ENCODE data around the gene LMOD1. TPM values are rescaled to one million over a fixed set of nuclear protein-coding genes. Genes with fewer than 3 reads are reported as not detected.

Gene LMOD1
- total and polyA plus RNA-seq, 2 of the 8 experiments (the other 6 are each of a cell fraction or from before 2014, with no cell fraction given) = 0.77 to 1.4 TPM

GRCh38 chr1:201930137-201930536, 16.2 kb downstream of the LMOD1 start:
- Histone ChIP-seq H2BK5ac (ENCODE audit: low read depth, low read length) (no peak overlapping the region), H2AK5ac (ENCODE audit: low read depth, low read length) (no peak overlapping the region), H4K20me1 (replicated peaks in 1 of 2; ENCODE audit: control insufficient read depth in 1 of 2, insufficient read depth in 2 of 2, low read length in 2 of 2) (no peaks in the 10 kb centered on the region), H2BK12ac (ENCODE audit: low read depth, low read length) (no peak overlapping the region), H2AFZ (ENCODE audit: low read length) (no peak overlapping the region), H3K79me1 (ENCODE audit: low read depth, low read length) (no peaks in the 10 kb centered on the region), H3K27ac (ENCODE audit: low read depth, low read length) (no peak overlapping the region), H3K9me3 (ENCODE audit: insufficient read depth in 2 of 2, low read depth in 1 of 2, low read length in 1 of 2) (no peaks in the 10 kb centered on the region), H2BK120ac (replicated peaks; ENCODE audit: low read depth, low read length) (no peak overlapping the region), H3K9ac (replicated peaks in 1 of 4; ENCODE audit: extremely low read depth in 1 of 4, low read depth in 3 of 4, low read length in 3 of 4) (no peak overlapping the region), H3K18ac (ENCODE audit: extremely low read depth, low read length) (no peak overlapping the region), H2BK20ac (ENCODE audit: low read length) (no peak overlapping the region), H3K56ac (replicated peaks; ENCODE audit: insufficient read length, low read depth, low read length) (no peak overlapping the region), H3K23me2 (ENCODE audit: low read depth, low read length) (no peaks in the 10 kb centered on the region), H3K79me2 (ENCODE audit: control insufficient read depth in 1 of 2, insufficient read depth in 2 of 2, low read length in 2 of 2) (no peaks in the 10 kb centered on the region), H3K14ac (ENCODE audit: insufficient read length) (no peak overlapping the region), H3K4me2 (ENCODE audit: insufficient read depth in 1 of 2, low read depth in 2 of 2, low read length in 2 of 2) (no peak overlapping the region), H3K27me3 (replicated peaks in 1 of 4; ENCODE audit: control insufficient read depth in 3 of 4, extremely low read depth in 1 of 4, insufficient read depth in 3 of 4, low read length in 3 of 4) (no peaks in the 10 kb centered on the region), H3K23ac (ENCODE audit: insufficient read length) (no peak overlapping the region), H3K36me3 (ENCODE audit: control insufficient read depth in 2 of 4, insufficient read depth in 4 of 4, low read length in 3 of 4) (no peaks in the 10 kb centered on the region), H3K4ac (replicated peaks; ENCODE audit: insufficient read length, low read depth, low read length) (no peak overlapping the region), H3K4me1 (replicated peaks in 1 of 4; ENCODE audit: control insufficient read depth in 3 of 4, insufficient read depth in 4 of 4, low read length in 3 of 4) (no peaks in the 10 kb centered on the region), H2BK15ac (ENCODE audit: low read length) (no peak overlapping the region), H4K91ac (replicated peaks; ENCODE audit: insufficient read length, low read length) (no peak overlapping the region), H4K5ac (ENCODE audit: insufficient read length, low read depth, low read length) (no peak overlapping the region), H4K8ac (ENCODE audit: extremely low read depth, insufficient read depth, low read length) (no peak overlapping the region), H3K4me3 (ENCODE audit: extremely low read depth in 1 of 4, insufficient read depth in 2 of 4, low read depth in 3 of 4, low read length in 4 of 4) (no peak overlapping the region)
- FAIRE-seq = no peak
- ChIA-PET POLR2A (ENCODE audit: partially characterized antibody) (interaction anchor here (0.6 kb wide), 1 partner anchor 18 kb away, joined by 4 read pairs; no protein-coding TSS in a partner anchor), CTCF (ENCODE audit: partially characterized antibody) (interaction anchor here (1.9 to 3.1 kb wide), 2 partner anchors 10 to 34 kb away, joined by 5 to 19 read pairs; no protein-coding TSS in a partner anchor)
- no peak for TF ChIP-seq FOSL1 (IDR thresholded peaks at IDR 0.05; ENCODE audit: insufficient read depth, low read depth, low read length)
- TF ChIP-seq SIX5 (IDR thresholded peaks at IDR 0.05; ENCODE audit: low read depth, low read length) = no peak
- no peak for TF ChIP-seq BACH1 (IDR thresholded peaks at IDR 0.05; ENCODE audit: low read length)
- TF ChIP-seq GABPA (IDR thresholded peaks at IDR 0.05; ENCODE audit: borderline replicate concordance, insufficient read depth, low read length) = no peak
- TF ChIP-seq SAP30 (IDR thresholded peaks at IDR 0.05; ENCODE audit: insufficient read depth, insufficient replicate concordance, low read length) = no peak
- no peak for TF ChIP-seq EGR1 (IDR thresholded peaks at IDR 0.05; ENCODE audit: borderline replicate concordance, low read depth, low read length)
- TF ChIP-seq SP1 (IDR thresholded peaks at IDR 0.05; ENCODE audit: low read depth, low read length) = no peak
- TF ChIP-seq POU5F1 (IDR thresholded peaks at IDR 0.05; ENCODE audit: low read depth, low read length) = no peak
- TF ChIP-seq CBX5 (IDR thresholded peaks at IDR 0.05; ENCODE audit: low read depth, low read length) = no peak
- TF ChIP-seq TEAD4 (IDR thresholded peaks at IDR 0.05; ENCODE audit: low read depth, low read length) = no peak
- TF ChIP-seq KDM5A (IDR thresholded peaks at IDR 0.05; ENCODE audit: low read length) = no peak
- no peak for DNase-seq (ENCODE audit: low read depth in 1 of 2, low spot score in 2 of 2)
- WGBS, 2 experiments (ENCODE audit: extremely low coverage in 1 of 2, insufficient coverage in 1 of 2, insufficient read length in 1 of 2, insufficient replicate concordance in 2 of 2, low coverage in 1 of 2, low lambda C conversion rate in 2 of 2, missing lambda C conversion rate in 1 of 2) = 91% methylated on average over 4 of the region's 4 CpGs; no CpG with 5 or more reads in 1 of the 2 experiments
